ENCODE measurements around the gene C9.
"Not testable (repeated sequence)": the region's sequence is repeated elsewhere in the genome, so short reads cannot be mapped to it uniquely, and the experiment has no call there.

The C9 gene

GRCh38 chr5:39370555-39371366 lies 6.5 kb upstream of the C9 start:
- DNase-seq = no peak

- DNase-seq = no peak
These were observed 5.0 kb upstream of the C9 start for GRCh38 chr5:39369123-39369815.

- no peak for DNase-seq
These were observed 3.8 kb upstream of the C9 start for GRCh38 chr5:39368116-39368515.

- DNase-seq = no peak
These were observed 3.4 kb upstream of the C9 start for GRCh38 chr5:39367711-39368110.

- no peak for DNase-seq
These were observed 1.1 kb downstream of the C9 start for GRCh38 chr5:39363217-39363616.

- DNase-seq = no peak
These were observed 1.6 kb downstream of the C9 start for GRCh38 chr5:39362646-39363045.

GRCh38 chr5:39361306-39361705 lies 3.0 kb downstream of the C9 start:
- DNase-seq = no peak

- DNase-seq = no peak
These were observed 3.7 kb downstream of the C9 start for GRCh38 chr5:39360471-39361111.

- no peak for DNase-seq
These were observed 8.0 kb downstream of the C9 start for GRCh38 chr5:39356263-39356662.

- DNase-seq = no peak
These were observed 9.0 kb downstream of the C9 start for GRCh38 chr5:39355324-39355723.

- no peak for DNase-seq
These were observed 10.4 kb downstream of the C9 start for GRCh38 chr5:39353717-39354399.

GRCh38 chr5:39352951-39353350 lies 11.3 kb downstream of the C9 start:
- no peak for DNase-seq

- DNase-seq = no peak
These were observed 12.1 kb downstream of the C9 start for GRCh38 chr5:39352170-39352569.

GRCh38 chr5:39349484-39349883 lies 14.8 kb downstream of the C9 start:
- DNase-seq = no peak

GRCh38 chr5:39342460-39342859 lies 21.8 kb downstream of the C9 start:
- DNase-seq = no peak

GRCh38 chr5:39341896-39342295 lies 22.4 kb downstream of the C9 start:
- DNase-seq = no peak

- DNase-seq = no peak
These were observed 23.8 kb downstream of the C9 start for GRCh38 chr5:39340506-39340905.

GRCh38 chr5:39337252-39337915 lies 26.9 kb downstream of the C9 start:
- no peak for DNase-seq

- DNase-seq = not testable (repeated sequence)
These were observed 30.0 kb downstream of the C9 start for GRCh38 chr5:39334296-39334695.

- no peak for DNase-seq
These were observed 31.2 kb downstream of the C9 start for GRCh38 chr5:39333104-39333503.

GRCh38 chr5:39331861-39332381 lies 32.4 kb downstream of the C9 start:
- no peak for DNase-seq

- DNase-seq = no peak
These were observed 35.6 kb downstream of the C9 start for GRCh38 chr5:39328731-39329130.

GRCh38 chr5:39323542-39323941 lies 40.8 kb downstream of the C9 start:
- DNase-seq = no peak

All from midbrain (tissue), 1 donor.